HG02885 (cell line): ENCODE results near the gene MSLN.
A peak's percentile ranks its signal among the peaks of the same experiment; 100 is the strongest.

Experiments
- ATAC-seq: cut with Tn5 transposase; IDR thresholded peaks from one replicate; pipeline ENCODE4 v1.9.1; 2021; ENCODE audit warnings: mild to moderate bottlenecking; ENCODE audit not compliant: unreplicated experiment, poor library complexity

MSLN gene

GRCh38 chr16:800834-801511 is 40.4 kb downstream of the MSLN start:
- ATAC-seq, result no peak

- ATAC-seq, result no peak
Measured at GRCh38 chr16:801584-802363, 41.2 kb downstream of the MSLN start.

- ATAC-seq, result no peak
Measured at GRCh38 chr16:802461-802860, 41.9 kb downstream of the MSLN start.

- ATAC-seq, result no peak
Measured at GRCh38 chr16:802914-803753, 42.6 kb downstream of the MSLN start.

- no peak for ATAC-seq
Measured at GRCh38 chr16:803754-804080, 43.2 kb downstream of the MSLN start.

GRCh38 chr16:804193-805048 is 43.9 kb downstream of the MSLN start:
- ATAC-seq, result no peak

GRCh38 chr16:805474-805873 is 44.9 kb downstream of the MSLN start:
- ATAC-seq, result no peak

GRCh38 chr16:807347-808084 is 47.0 kb downstream of the MSLN start:
- peak; percentile 91 for ATAC-seq

GRCh38 chr16:808085-808386 is 47.5 kb downstream of the MSLN start:
- ATAC-seq, result no peak

GRCh38 chr16:813204-813915 is 52.8 kb downstream of the MSLN start:
- ATAC-seq, result no peak

- ATAC-seq, result no peak
Measured at GRCh38 chr16:813916-814412, 53.4 kb downstream of the MSLN start.

- no peak for ATAC-seq
Measured at GRCh38 chr16:814974-815373, 54.4 kb downstream of the MSLN start.

- no peak for ATAC-seq
Measured at GRCh38 chr16:815861-816260, 55.3 kb downstream of the MSLN start.

- ATAC-seq, result no peak
Measured at GRCh38 chr16:817001-817906, 56.7 kb downstream of the MSLN start.

GRCh38 chr16:818132-818531 is 57.6 kb downstream of the MSLN start:
- ATAC-seq, result no peak
